Adipose tissue (tissue), 3 donors: Measurements from ENCODE around the gene CAMSAP1. TPM values are rescaled to one million over a fixed set of nuclear protein-coding genes. Genes with fewer than 3 reads are reported as not detected.

Source experiments
- H3K27ac ChIP-seq: one replicate; pipeline ENCODE4 v1.5.1; 2013; ENCODE audit warnings: low read depth, low read length
- WGBS, 3 donors: extraction: QIAGEN DNeasy Blood & Tissue Kit; methylation state at CpG; one replicate each; pipeline ENCODE4 v1.1.7; 2013; 5-methylcytosine and 5-hydroxymethylcytosine counted together
- polyA plus RNA-seq, 3 donors: library from polyadenylated mRNA; stranded (reverse); fragments of 200-250 nt; gene quantifications; one replicate each; pipeline ENCODE4 v1.2.3, GENCODE V29; 2013
- donor health status: healthy with polysubstance abuse.
- donor health status: Bipolar disorder and iron deficiency.
- donor health status: healthy.

Gene CAMSAP1
- polyA plus RNA-seq, 3 donors, result 5.7 to 12.0 (median 8.8) TPM

DNA sequence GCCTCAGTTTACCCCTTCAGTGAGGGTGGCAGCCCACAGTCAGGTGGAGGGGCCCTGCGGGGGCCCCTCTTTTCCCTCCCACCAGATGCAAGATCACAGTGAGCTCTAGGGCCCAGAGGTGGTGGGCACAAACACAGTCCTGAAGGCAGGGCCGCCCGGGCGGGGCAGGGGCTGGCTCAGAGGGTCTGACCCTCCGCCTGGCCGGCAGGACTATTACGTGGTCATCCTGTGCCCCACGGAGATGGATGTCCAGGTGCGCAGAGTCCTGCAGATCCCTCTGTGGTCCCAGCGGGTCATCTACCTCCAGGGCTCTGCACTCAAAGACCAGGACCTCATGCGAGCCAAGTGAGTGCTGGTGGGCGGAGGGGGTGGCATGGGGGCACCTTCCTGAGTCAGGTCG is 141.9 kb downstream of the CAMSAP1 start:
- 94 to 96% (median 95%) methylated on average over 12 to 13 of the region's 13 CpGs for WGBS, 3 donors
- H3K27ac ChIP-seq, result no peak overlapping the region

DNA sequence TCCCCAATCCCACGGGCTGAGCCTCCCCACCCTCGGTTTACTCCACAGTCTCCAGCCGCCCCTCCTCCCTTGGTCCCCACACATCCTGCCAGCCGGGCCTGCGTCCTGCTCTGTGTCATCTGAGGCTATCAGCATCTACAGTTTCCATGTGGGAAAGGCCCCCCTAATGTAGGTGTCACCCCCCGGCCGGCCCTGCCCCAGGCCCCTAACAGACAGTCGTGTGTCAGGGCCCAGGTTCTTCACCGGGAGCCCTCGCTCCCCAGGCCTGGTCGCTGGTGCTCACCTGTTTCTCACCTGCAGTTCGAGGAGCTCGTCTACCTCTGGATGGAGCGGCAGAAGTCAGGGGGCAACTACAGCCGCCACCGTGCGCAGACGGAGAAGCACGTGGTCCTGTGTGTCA is 142.6 kb downstream of the CAMSAP1 start:
- 87 to 91% (median 89%) methylated on average over 19 of the region's 19 CpGs for WGBS, 3 donors
- H3K27ac ChIP-seq, result no peak overlapping the region

DNA sequence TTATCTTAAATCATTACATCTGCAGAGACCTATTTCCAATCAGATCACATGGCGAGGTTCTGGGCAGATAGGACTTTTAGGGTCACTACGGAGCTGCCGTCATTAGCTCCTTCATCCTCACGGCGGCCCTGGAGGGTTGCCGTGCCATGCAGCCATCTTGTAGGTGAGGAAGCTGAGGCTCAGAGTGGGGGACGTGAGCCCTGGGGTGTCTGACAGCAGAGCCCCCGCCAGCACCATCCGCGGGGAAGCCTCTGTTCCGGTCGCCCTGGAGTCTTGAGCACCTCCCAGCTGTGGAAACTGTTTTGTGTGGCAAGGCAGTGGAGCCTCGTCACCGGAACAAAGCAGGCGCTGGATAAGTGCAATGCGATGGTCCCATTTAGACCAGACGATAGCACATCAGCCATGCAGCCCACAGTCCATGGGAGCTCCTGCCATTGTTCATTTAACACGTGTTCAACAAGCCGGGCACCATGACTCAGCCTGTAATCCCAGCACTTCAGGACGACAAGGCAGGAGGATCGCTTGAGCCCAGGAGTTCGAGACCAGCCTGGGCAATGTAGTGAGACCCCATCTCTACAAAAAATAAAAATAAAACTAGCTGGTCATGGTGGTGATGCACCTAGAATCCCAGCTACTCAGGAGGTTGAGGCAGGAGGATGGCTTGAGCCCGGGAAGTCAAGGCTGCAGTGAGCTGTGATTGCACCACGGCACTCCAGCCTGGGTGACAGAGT is 143.5 kb downstream of the CAMSAP1 start:
- 82 to 91% (median 87%) methylated on average over 24 of the region's 24 CpGs for WGBS, 3 donors
- no peak overlapping the region for H3K27ac ChIP-seq

DNA sequence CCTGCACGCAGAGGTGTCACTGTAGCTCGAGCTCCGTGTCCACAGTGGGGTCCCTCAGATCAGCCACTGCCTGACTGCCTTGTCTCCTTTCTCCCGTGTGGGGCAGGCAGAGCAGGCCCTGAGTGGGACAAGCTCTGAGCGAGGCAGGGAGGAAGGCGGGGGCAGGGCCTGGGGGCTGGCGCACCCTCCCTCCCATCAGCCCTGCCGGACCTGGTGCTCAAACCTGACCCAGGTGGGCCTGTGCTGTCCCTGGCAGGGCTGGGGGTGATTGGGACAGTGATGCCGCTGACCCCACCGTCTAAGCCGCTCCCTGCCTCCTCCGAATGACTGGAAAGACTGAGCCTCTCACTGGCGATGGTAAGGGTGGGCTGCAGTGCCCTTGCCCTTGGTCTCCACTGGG is 144.4 kb downstream of the CAMSAP1 start:
- H3K27ac ChIP-seq, result no peak overlapping the region
- WGBS, 3 donors, result 73 to 84% (median 78%) methylated on average over 13 of the region's 13 CpGs

DNA sequence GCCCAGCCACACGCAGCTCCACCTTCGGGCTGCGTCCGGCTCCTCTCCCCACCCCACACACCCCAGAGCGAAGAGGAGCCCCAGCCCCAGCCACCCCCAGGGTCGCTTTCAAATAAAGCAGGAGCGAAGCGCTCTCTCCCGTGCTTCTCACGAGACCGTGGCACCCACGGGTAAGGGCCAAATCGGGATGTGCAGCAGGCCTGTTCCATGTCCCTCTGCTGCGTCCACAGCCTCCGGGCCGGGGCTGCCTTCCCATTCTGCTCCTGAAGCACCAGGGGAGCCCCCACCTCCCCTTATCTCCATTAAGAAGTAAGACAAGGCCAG is 145.5 kb downstream of the CAMSAP1 start:
- 85 to 87% (median 87%) methylated on average over 13 to 16 of the region's 16 CpGs for WGBS, 3 donors
- H3K27ac ChIP-seq, result no peak overlapping the region

DNA sequence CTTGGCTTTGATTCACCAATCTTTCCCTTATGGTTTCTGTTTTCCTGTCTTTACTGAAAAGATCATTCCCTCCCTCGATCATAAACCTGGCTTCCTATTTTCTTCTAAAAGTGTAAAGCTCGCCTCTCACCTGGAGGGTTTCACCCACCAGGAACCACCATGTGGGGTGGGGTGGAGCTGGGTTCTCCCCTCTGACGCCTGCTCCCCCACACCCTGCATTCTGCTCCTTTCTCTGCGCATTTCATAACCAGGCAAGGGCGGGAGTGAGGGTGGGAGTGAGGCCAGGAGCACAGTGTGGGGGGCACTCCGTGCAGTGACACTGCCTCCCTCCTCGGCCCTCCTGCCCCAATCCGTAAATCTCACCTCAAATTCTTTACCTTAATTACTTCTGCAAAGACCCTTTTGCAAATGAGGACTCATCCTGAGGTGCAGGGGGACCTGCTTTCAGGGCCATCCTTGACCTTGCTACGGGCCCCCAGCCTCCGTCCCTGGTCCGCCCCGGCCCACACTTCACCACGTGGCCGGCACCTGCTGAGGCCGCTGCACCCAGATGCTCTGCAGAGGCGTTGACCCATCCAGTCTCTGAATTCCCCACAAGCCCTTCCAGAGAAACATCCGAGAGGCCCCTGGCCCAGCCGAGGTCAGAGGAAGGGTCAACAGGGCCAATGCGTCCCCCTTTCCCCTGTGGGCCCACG is 146.0 kb downstream of the CAMSAP1 start:
- WGBS, 3 donors, result 54 to 61% (median 59%) methylated on average over 18 to 20 of the region's 20 CpGs
- H3K27ac ChIP-seq, result no peak overlapping the region

DNA sequence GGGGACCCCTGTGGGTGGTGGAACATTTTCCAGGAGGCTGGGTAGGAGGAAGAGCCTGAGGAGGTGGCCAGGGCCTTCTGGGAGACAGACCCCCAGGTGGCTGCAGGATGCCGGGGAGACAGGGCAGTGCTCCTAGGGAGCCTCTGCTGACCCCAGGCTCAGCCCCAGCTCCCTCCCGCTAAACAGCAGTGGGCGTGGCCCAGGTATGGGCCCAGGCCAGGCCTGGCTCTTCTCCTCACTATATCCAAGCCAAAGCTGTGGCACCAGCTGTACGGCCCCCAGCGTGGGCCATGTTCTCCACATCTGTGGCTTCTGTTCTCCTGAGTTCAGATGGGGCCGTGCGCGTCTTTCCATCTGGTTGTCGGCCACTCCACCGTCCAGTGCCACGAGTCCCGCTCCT is 146.9 kb downstream of the CAMSAP1 start:
- 72 to 82% (median 75%) methylated on average over 12 of the region's 12 CpGs for WGBS, 3 donors

DNA sequence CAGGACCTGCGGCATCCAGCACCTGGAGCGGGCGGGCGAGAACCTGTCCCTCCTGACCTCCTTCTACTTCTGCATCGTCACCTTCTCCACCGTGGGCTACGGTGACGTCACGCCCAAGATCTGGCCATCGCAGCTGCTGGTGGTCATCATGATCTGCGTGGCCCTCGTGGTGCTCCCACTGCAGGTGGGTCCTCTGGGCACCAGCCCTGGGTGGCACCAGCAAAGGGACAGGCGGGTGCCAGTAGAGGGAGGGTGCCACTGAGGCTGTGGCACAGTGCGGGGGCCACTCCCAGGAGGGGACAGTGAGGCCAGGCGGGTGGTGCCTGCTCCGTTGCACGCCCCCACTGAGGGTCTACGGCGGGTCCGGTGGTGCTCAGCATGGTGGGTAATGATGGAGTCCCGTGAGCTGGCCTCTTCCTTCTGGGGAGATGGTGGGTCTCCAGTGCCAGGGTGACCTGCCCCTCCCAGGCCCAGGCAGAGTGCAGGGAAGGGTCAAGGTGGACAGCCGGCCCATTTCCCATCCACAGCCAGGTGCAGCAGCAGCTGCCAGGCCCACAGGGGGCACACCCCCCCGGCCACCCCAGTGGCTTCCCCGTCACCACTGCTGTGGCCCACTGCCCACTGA is 147.6 kb downstream of the CAMSAP1 start:
- H3K27ac ChIP-seq, result no peak overlapping the region
- 75 to 90% (median 89%) methylated on average over 23 to 24 of the region's 24 CpGs for WGBS, 3 donors

More for the DNA sequence above, 146.9 kb downstream of the CAMSAP1 start:
- H3K27ac ChIP-seq, result no peak overlapping the region

DNA sequence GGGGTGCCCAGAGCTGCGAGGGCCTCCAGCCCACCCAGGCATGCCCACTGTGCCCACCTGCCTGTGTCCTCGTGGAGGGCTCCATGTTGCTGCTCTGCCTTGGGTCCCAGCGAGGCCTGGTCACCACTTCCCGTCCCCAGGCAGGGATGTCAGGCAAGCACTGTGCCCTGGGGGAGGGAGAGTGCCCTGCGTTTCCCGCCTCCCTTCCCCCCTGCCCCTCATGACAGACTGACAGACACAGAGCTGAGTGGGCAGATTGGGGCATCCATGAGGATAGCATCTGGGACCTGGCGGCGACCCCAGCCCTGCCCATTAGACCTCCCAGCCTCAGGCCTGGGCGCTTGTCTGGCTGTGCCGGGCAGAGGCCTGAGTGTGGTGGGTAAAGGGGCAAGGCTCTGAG is 148.5 kb downstream of the CAMSAP1 start:
- no peak overlapping the region for H3K27ac ChIP-seq
- WGBS, 3 donors, result 81 to 88% (median 87%) methylated on average over 10 of the region's 10 CpGs

Other genes starting within 250 kb of the CAMSAP1 start
- gene LCN9, start 244.2 kb downstream of the CAMSAP1 start, polyA plus RNA-seq, result under 1 TPM in 1 of 3 donors, not detected in 2; 0.08 TPM
- not detected for gene SOHLH1, start 208.1 kb downstream of the CAMSAP1 start, polyA plus RNA-seq
- 1 to 10 TPM in 1 of 3 donors, under 1 TPM in 2; 0.09 to 1.0 (median 0.34) TPM for gene KCNT1, start 205.4 kb downstream of the CAMSAP1 start, polyA plus RNA-seq
- 10 to 100 TPM; 18.6 to 37.1 (median 28.4) TPM for gene UBAC1, start 53.8 kb upstream of the CAMSAP1 start, polyA plus RNA-seq
- gene NACC2, start 187.7 kb upstream of the CAMSAP1 start, polyA plus RNA-seq, result 10 to 100 TPM in 1 of 3 donors, 1 to 10 TPM in 2; 5.3 to 15.5 (median 9.1) TPM
- gene TMEM250, start 211.3 kb upstream of the CAMSAP1 start, polyA plus RNA-seq, result 10 to 100 TPM; 14.9 to 25.9 (median 20.4) TPM